Measurements from ENCODE around the gene PALD1.

PALD1 gene

DNA sequence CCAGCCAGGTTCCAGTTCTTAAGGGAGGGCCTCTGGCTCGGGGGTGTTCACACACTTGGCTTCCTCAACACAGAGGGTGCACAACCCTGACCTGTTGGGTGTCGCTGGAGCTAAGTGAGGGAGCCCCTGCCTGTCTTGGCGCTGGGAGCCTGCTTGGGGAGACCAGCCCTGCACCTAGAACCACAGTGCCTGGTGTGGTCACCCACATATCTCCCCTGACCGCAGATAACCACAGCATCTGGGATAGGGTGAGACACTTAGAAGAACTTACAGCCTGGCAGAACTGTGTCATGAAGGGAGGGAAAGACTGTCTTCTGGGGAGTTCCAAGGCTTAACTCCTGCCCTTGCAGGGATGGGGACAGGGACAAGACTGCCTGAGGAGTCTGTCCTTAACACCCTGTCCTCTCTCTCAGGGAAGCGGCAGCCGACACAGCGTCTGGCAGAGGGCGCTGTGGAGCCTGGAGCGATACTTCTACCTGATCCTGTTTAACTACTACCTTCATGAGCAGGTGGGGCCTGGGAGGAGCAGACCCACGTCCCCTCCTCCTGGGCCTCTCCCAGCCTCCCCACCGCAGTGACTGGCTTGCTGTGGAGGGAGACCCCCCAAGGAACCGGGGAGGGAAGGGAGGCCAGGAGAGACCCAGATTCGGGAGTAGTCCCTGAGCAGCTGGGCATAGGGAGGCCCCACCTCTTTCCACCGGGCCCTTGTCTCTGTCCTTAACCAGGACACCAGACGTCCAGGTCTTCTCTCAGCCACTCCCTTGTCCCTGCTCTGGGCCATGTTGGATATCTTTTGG is 59.0 kb downstream of the PALD1 start:
- DNase-seq (ENCODE audit: low read depth), result no peak

DNA sequence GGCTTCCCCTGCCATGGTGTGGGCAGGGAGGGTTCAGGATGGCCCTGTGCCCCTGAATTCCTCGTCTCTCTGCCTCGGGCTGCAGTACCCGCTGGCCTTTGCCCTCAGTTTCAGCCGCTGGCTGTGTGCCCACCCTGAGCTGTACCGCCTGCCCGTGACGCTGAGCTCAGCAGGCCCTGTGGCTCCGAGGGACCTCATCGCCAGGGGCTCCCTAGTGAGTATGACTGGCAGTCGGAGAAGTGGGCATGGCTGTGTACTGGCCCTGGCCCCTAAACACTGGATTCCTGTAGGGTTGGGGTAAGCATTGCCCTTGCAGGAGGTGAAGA is 59.6 kb downstream of the PALD1 start:
- no peak for DNase-seq (ENCODE audit: low read depth)

DNA sequence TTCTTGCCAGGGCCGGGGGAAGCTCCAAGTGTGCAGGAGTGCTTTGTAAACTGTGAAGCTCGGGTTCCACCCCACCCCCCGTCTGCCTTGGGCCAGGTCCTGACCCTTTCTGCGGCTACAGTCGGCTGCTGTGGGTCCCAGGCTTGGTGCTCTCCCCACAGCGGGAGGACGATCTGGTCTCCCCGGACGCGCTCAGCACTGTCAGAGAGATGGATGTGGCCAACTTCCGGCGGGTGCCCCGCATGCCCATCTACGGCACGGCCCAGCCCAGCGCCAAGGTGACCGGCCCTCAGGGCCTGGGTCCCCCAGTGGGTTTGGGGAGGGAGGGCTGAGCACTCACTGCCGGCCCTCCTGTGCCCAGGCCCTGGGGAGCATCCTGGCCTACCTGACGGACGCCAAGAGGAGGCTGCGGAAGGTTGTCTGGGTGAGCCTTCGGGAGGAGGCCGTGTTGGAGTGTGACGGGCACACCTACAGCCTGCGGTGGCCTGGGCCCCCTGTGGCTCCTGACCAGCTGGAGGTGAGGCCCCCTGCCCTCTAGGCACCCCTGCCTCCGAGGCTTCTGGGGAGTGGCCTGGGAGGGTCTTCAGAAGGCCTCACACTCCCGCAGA is 60.3 kb downstream of the PALD1 start:
- DNase-seq (ENCODE audit: low read depth), result no peak

DNA sequence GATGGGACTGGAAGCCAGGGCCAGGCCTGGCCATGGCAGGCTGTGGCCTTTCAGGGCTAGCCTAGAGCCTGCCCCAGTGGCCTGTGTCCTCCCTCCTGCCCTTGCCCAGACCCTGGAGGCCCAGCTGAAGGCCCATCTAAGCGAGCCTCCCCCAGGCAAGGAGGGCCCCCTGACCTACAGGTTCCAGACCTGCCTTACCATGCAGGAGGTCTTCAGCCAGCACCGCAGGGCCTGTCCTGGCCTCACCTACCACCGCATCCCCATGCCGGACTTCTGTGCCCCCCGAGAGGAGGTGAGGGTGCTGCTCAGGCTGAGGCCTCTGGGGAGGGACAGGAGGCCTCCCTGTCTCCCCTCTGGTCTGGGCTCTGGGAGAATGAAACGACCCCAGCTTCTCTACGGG is 60.9 kb downstream of the PALD1 start:
- DNase-seq (ENCODE audit: low read depth), result no peak

DNA sequence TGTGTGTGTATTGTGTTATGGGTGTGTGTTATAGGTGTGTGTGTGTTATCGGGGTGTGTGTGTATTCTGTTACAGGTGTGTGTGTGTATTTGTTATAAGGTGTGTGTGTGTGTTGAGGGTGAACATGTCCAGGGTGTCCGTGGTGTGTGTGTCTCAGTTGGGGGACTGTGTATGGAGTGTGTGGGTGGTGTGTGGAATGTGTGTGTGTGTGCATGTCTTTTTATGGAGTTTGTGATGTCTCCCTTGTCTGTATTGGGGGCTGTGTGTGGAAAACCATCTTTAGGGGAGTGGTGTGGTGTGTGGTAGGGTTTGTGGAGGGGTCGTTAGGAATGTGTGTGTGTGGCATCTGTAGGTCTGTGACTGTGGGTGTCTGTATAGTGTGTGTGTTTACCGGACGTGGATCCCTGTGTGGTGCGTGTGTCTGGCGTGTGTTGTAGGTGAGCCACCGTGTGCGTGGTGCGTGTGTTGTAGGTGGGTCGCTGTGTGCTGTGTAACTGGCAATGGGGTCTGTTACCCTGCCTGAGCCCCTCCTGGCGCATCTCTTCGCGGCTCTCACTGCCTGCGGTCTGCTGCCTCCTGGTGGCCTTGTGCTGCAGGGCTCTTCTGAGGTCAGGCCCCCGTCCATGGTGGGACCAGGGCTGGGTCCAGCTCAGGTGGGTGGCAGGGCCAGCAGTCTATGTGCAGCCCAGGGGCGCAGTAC is 61.7 kb downstream of the PALD1 start:
- DNase-seq (ENCODE audit: low read depth), result no peak

DNA sequence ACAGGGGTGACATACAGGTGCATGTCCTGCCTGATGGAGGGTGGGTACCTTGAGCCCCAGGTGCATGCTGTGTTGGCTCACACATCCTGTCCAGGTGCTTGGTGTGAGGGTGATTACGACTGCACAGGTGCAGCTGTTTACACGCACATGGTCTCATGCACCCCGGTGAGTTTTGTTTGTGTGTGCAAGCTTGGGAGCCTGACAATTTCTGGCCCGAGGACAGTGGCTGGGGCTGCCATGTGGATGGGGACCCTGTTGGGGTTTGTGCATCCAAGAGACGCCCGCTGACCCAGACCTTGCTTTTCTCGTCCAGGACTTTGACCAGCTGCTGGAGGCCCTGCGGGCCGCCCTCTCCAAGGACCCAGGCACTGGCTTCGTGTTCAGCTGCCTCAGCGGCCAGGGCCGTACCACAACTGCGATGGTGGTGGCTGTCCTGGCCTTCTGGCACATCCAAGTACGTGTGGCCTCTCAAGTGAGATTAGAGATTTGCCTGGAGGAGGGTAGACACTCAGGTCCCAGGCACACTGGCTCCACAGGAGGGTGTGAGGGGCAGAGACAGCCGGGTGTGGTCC is 62.3 kb downstream of the PALD1 start:
- DNase-seq (ENCODE audit: low read depth), result no peak

DNA sequence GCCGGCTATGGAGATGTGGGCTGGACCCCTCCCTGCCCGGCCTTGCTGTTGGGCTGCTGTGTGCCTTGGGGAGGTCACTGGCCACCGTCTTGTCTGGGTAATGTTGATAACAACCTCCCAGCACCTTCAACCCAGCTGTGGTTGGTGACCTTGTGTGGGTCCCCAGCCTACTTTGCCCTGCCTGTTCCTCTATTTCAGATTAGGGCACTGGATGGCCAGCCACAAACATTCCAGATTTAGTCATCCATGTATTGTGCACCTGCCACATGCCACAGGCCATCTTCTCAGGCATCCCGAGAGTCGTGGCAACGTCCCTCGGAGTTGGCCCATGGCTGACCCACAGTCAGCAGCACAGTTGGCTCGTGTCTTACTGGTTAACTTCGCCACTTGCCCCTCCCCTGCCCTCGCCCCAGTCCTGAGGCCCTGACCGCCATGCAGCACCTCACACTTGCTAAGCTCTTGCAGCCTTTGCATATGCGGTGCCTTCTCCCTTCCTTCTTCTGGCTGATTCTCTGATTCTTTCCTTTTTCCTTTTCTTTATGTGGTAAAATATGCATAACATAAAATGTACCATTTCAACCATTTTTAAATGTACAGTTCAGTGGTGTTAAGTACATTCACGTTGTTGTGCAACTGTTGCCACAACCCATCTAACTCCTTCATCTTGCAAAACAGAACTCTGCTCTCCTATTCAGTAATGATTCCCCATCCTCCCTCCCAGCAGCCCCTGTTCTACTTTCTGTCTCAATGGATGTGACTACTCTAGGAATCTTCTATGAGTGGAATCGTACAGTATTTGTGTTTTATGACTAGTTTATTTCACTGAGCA is 63.4 kb downstream of the PALD1 start:
- DNase-seq (ENCODE audit: low read depth), result no peak

DNA sequence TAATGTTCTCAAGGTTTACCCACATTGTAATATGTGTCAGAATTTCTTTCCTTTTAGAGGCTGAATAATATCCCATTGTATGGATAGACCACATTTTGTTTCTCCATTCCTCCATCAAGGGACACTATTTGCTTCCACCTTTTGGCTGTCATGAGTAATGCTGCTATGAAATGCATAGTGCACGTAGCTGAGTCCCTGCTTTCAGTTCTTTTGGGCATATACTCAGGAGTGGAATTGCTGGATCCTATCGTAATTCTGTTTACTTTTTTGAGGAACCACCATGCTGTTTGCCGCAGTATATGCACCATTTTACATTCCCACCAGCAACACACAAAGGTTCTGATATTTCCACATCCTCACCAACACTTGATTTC is 64.0 kb downstream of the PALD1 start:
- no peak for DNase-seq (ENCODE audit: low read depth)

DNA sequence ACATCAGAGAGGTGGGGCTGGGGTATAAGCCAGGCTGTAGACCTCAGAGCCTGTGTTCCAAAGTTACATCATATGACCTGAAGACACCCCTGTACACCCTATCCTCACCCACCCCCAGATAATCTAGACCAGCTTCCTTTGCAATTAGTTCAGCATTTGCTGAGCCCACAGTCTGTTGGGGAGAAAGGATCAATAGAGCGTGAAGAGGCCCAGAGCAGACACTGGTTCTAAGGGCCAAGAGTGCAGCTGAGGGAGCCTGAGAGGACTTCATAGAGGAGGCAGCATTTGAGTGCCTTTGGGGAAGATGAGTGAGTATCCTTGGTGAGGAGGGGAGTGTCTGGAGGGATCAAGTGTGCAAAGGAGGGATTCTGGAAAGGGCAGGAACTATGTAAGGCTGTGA is 65.3 kb downstream of the PALD1 start:
- DNase-seq (ENCODE audit: low read depth), result no peak

DNA sequence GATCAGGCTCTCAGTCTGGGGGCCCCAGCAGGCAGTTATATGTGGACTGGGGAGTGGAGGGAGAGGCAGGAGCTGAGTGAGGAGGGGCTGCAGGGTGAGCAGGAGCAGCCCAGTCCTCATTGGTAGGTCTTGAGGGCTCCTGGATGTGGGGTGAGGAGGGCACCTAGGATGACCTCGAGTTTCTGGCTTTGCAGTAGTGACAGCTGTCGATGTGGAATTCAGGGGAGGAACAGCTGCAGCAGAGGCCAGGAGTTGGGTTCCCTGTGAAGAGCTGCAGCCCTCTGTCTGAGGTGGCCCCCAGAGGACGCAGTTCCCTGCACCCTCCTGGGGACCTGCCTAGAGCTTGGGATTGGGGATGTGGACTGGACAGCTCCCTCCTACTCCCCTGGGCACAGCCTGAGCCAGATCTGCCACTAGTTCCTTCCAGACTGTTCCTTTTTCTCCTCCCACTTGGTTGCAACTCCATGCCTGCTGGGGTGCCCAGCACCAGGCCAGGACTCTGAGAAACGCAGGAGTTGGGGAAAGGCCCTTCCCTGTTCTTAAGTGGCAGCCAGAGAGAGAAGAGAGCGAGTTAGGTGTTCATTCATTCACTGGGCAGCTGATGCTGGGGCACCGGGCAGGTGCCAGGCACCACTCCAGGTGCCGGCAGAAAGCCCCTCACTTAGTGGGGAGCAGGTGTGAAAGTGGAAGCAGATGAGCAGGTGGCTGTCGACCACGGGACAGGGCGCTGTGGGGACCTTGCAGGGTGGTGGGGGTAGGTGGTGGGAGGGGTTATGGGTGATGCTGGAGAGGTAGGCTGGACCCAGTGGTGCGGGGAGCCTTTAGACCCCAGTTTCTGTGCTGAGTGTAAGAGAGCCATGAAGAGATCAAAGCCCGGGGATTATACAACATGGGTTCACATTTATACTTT is 66.1 kb downstream of the PALD1 start:
- DNase-seq (ENCODE audit: low read depth), result no peak

DNA sequence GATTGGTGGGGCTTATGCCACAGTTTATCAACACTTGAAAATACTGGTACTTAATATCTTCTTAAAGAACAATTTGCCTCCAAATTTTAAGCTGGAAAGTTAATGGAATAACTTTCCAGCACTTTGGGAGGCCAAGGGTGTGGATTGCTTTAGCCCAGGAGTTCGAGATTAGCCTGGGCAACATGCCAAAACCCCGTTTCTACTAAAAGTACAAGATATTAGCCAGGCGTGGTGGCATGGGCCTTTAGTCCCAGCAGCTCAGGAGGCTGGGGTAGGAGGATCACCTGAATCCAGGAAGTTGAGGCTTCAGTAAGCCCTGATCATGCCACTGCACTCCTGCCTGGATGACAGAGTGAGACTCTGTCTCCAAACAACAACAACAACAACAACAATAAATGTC is 68.0 kb downstream of the PALD1 start:
- no peak for DNase-seq (ENCODE audit: low read depth)

DNA sequence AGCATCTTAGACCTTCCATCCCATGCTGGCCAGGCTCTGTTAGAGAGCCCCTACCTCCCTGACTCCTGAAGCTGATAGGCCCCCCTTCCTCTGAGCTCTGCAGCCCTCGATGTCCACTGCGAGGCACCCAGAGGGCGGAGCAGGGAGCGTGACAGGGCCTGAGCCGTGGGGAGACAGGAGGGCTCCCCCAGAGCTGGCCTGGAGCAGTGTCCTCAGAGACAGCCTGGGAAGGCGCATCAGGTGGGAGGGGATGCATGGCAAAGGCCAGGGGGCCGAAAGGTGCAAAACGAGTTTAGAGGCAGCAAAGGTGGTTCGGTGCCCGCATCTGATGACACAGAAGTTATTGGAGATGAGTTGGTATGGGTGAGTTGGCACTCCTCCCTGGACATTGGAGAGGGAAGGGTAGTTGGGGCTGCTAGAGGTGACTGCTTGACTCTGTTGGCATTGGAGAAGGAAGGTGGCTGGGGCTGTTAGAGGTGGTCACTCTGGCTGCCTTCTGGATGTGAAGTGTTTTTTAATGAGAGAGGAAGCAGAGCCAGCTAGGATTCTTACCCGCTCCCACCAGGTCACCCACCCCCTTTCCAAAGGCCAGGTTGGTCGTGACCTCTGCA is 70.9 kb downstream of the PALD1 start:
- no peak for DNase-seq (ENCODE audit: low read depth)

DNA sequence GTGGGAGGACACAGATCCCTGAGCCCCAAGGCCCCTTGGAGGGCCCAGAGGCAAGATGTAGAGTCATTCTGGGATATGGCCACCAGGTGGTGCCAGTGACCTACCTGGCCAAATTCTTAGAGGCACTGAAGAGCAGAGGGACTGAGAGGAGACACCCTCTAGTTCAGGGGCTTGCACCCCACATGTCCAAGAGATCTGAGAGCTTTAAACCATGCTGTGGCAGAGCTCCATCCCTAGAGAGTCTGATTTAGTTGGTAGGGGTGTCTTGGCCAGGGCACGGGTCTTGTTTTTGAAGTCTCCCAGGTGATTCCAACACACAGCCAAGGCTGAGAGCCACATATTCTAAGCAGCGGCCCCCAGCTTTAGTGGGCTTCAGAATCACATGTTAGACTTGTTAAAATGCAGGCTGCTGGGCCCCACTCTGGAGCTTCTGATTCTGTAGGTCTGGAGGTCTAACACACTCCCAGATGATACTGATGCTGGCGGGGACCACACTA is 71.4 kb downstream of the PALD1 start:
- DNase-seq (ENCODE audit: low read depth), result peak; percentile 56

DNA sequence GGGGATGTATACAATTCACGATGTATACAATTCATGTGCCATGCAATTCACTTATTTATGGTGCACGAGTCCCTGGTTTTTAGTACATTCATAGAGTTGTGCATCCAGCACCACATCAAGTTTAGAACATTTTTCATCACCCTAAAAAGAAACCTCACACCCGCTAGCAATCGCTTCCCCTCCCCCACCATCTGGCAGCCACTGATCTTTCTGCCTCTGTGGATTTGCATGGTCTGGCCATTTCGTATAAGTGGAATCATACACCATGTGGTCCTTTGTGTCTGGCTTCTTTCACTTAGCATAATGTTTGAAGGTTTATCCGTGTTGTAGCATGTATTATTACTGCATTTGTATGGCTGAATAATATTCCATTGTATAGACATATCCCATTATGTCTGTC is 71.9 kb downstream of the PALD1 start:
- no peak for DNase-seq (ENCODE audit: low read depth)

DNA sequence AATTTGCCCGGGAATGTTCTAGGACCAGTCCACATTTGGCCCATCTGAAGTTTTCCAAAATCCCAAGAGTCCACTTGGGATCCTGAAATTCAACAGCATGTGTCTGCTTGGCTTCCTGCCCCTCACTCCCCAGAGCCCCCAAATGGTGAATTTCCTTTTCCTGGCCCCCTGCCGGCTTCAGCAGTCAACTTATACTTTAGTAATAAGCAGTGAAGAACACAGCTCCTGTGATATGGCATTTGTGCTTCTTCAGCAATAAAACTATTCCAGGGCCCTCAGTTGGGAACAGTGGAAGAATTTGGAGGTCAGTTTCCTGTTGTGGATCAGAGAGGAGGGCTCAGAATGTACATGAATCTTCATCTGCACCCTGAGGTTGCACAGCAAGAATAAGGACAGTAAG is 72.9 kb downstream of the PALD1 start:
- DNase-seq (ENCODE audit: low read depth), result no peak

DNA sequence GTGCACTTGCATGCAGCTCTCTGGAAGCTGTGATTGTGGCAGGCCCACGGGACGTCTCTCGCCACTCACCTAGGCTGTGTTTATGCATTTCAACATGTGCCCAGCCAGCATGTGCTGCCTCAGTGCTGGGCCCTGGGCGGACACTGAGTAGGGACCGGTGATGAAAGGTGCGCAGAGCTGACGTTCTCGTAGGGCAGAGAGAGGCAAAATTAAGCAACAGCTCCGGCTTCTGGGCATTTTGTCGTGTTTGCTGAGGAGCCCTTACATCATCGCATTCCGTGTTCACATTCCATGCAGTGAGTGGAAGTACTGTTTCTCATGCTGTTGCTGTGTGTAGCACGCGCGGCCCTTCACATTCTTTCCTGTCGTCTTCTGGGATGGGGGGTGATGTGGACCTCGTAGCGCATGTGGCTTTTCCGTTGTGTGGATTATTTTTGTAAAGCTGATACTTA is 73.4 kb downstream of the PALD1 start:
- no peak for DNase-seq (ENCODE audit: low read depth)

DNA sequence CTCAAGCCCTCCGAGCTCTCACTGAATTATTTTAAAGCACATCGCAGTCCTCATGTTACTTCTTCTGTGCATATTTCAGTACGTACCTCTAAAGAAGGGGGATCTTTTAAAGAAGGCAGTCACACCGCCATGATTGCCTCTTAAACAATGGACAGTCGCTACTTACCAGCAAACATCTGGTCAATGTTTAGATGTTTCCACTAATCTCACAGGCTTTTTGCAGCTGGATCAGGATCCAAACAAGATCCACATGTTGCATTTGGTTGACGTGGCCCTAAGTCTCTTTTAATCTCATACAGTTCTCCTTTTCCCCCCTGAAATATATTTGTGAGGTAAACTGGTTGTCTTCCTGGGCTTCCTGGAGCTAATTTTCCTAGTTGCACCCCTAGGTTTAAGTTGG is 74.0 kb downstream of the PALD1 start:
- DNase-seq (ENCODE audit: low read depth), result no peak

DNA sequence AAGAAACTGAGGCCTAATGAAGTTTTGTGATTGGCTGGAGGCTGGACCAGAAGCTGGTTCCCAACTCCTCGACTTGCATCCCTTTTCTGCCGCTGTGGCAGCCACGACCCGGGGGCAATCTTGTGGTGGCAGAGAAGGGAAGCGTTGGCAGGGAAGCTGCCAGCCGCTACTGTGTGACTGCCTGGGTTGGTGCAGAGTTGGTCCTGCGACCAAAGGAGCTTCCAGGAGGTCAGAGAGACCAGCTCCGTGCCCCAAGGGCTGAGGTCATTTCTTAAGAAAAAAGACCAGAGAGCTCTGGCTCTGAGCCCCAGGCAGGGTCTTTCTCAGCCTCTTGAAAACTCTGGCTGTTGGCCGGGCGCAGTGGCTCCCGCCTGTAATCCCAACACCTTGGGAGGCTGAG is 76.8 kb downstream of the PALD1 start:
- no peak for DNase-seq (ENCODE audit: low read depth)

DNA sequence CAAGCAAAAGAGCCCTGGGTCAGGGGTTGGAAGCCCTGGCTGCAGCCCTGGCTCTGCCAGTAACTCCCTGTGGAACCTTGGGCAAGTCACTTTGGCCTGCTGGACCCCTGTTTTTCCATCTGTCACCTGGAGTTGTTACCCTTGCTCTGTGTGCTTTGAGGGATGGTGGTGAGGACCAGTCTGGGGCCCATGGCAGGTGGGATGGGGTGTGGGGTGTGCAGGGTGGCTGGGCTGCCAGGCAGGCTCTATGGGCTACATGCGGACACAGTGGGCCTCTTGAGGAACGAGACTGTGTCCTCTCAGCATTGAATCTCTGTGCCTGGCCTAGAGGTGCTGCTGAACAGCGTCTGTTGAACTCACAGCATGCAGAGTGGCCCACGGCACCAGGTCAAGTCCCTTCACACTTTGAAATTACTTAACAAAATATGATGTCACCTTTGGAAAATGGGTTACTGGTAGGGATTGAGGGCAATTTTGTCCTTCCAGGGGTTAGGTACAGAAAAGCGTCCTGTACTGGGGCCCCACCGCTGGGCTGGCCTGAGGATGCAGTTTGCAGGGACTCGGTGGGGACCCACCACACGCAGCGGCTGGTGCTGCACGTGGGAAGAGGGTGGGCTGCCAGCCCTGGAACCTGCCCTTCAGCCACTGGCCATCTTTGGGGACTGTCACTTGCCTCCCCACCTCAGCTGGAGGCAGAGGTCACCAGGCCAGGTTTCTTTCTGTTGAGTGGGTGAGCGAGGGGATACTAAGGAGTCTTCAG is 78.7 kb downstream of the PALD1 start:
- no peak for DNase-seq (ENCODE audit: low read depth)

DNA sequence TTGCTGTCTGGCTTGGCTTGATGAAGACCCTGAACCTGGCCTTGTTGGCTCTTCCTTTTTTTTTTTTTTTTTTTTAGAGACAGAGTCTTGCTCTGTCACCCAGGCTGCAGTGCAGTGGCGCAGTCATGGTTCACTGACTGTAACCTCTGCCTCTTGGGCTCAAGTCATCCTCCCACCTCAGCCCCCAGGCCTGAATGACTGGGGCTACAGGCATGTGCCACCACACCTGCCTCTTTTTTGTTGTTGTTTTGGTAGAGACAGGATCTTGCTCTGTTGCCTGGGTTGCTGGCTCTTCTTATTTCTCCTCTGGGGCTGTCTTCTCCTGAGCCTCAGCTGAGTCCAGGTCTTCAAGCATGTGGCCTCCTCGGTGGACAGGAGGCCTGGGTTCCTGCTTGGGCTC is 79.3 kb downstream of the PALD1 start:
- DNase-seq (ENCODE audit: low read depth), result no peak

Data from stimulated activated CD8-positive, alpha-beta memory T cell treated with anti-CD3 and anti-CD28 coated beads, Interleukin-12 subunit alpha, Interleukin-12 subunit beta, amount 100 ng/mL, for 4 hours (primary cell).